Measurements from ENCODE around the gene FARS2.
"Not testable (repeated sequence)": the region's sequence is repeated elsewhere in the genome, so short reads cannot be mapped to it uniquely, and the experiment has no call there.

FARS2 gene

DNA sequence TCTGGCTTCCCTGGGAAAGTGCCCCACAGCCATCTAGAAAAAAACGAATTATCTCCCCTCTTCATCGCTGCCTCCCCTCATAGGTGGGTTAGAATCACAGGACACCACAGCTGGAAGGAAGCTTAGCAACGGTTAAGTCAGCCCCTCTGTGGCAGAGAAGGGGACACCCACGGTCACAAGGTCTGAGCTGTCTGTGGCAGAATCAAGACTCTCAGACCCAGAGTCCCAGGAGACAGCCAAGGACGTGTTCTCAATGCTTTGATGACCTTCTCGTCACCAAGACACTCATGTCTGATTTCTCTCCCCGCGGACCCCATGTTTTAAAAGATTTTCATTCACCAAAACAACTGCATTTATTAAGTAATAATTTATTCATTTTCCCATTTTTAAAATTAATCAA is 523.9 kb downstream of the FARS2 start:
- DNase-seq (ENCODE audit: low read depth in 2 of 2), result no peak

- DNase-seq (ENCODE audit: low read depth in 2 of 2), result no peak
Measured at GRCh38 chr6:5786321-5786968, 525.1 kb downstream of the FARS2 start.

DNA sequence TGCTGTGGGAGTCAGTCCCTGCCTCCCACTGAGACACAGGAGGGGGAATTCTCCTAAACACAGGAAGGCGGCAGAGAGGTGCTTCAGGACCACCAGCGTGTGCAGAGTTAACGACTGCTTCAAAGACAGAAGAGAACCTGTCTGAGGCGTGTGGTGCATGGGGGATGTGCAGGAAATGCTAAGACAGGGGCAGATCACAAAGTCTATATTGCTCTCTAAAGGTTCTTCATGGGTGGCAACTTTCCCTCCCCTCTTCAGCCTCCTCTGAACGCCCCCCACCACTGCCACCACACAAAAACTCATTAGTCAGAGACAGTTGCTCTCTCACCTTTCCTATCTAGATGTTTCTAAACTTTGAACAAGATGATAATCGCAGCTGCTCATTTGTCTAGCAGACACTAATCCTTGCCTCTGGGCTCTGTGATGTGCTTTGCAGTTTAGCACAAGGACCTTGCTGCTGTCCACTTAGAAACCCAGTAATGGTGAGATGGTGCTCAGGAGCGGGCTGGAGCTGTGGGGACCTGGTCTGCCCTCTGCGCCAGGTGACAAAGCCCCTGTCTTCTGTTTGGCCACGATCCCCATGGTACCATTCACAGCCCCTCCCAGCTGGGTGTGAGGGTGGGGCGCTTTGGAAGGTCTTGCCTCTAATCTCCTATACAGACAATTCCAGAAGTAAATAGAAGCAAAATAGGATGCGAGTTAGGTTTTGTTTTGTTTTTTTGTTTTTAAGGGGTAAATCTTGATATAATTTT is 525.8 kb downstream of the FARS2 start:
- no peak for DNase-seq (ENCODE audit: low read depth in 2 of 2)

GRCh38 chr6:5789426-5789825 is 528.1 kb downstream of the FARS2 start:
- not testable (repeated sequence) for DNase-seq (ENCODE audit: low read depth in 2 of 2)

DNA sequence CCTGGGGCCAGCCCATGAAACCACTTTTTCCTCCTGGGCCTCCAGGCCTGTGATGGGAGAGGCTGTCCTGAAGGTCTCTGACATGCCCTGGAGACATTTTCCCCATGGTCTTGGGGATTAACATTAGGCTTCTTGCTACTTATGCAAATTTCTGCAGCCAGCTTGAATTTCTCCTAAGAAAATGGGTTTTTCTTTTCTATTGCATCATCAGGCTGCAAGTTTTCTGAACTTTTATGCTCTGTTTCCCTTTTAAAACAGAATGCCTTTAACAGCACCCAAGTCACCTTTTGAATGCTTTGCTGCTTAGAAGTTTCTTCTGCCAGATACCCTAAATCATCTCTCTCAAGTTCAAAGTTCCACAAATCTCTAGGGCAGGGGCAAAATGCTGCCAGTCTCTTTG is 535.2 kb downstream of the FARS2 start:
- not testable (repeated sequence) for DNase-seq (ENCODE audit: low read depth in 2 of 2)

GRCh38 chr6:5806406-5806805 is 545.1 kb downstream of the FARS2 start:
- DNase-seq (ENCODE audit: low read depth in 2 of 2), result not testable (repeated sequence)

DNA sequence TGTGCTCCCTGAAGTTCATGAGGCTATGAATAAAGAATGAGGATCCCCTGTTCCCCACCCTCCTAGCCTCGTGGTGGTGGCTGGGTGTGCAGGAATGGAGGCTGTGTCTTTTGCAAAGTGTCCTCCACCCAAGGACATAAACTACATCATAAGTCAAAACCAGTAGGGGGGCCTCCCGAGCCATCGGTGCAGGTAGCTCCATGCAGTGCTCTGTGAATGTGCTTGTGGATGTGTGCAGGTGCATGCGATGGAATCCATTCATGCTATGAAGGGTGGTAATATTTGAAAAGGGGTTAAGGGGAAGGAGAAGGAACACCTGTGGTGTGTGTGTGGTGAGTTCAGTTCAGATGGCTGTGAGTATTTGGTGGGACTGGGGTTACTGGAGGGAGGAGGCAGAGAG is 548.1 kb downstream of the FARS2 start:
- no peak for DNase-seq (ENCODE audit: low read depth in 2 of 2)

DNA sequence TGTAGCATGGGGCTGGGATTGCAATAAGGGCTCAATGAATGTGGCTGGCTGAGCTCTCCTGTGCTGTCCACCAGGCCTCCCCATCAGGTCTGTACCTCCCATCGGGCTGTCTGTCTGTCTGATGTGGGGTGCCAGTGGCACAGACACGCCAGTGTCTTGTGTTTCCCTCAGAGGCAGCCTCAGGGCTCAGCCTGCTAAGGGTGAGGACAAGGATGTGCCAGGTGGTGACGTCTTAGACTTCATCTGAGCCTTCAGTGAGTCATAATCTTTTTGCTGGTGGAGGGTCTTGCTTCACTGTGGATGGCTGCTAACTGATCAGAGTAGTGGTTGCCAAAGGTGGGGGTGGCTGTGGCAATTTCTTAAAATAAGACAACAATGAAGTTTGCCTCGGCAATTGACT is 550.7 kb downstream of the FARS2 start:
- DNase-seq (ENCODE audit: low read depth in 2 of 2), result no peak

DNA sequence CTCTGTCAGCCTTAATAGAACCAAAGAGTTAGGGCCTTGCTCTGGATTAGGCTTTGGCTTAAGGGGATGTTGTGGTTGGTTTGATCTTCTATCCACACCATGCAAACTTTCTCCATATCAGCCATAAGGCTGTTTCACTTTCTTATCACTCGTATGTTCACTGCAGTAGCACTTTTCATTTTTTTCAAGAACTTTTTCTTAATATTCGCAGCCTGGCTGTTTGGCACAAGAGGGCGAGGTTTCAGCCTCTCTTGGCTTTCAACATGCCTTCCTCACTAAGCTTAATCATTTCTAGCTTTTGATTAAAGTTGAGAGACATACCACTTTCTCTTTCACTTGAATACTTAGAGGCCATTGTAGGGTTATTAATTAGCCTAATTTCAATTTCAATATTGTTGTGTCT is 552.3 kb downstream of the FARS2 start:
- no peak for DNase-seq (ENCODE audit: low read depth in 2 of 2)

- DNase-seq (ENCODE audit: low read depth in 2 of 2), result no peak
Measured at GRCh38 chr6:5814116-5814515, 552.8 kb downstream of the FARS2 start.

DNA sequence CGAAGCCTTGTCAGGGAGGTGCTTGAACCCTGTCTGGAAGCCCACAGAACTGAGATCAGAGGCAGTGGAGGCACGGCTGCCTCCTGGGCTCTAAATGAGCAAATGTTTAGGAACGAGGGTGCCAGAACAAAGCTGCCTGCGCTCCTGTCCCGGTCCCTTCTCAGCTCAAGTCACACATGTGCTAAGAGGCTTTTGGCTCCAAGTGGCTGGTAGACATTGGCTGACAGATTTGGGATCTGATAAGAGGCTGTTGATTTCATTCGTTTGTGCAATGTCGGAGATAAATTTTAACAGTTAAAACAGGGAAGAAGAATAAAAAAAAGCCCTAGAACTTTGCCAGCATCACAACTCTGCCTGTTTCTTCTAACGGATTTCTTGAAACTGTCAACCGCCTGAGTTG is 553.6 kb downstream of the FARS2 start:
- no peak for DNase-seq (ENCODE audit: low read depth in 2 of 2)

DNA sequence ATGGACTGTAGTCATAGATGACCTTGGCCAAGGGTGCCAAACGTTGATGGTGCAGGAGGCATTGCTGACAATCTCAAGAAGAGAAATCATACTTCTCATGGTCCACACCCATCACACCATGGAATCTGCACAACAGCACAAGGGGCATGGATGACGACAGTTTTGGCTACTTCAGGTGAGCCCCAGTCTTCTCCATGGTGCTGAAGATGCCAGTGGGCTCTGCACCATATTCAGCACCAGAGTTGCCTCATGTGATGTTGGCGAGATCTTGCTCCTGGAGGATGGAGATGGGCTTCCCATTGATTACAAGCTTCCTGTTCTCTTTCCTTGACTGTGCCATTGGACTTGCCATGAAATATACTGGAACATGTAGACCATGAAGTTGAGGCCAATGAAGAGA is 556.6 kb downstream of the FARS2 start:
- DNase-seq (ENCODE audit: low read depth in 2 of 2), result no peak

DNA sequence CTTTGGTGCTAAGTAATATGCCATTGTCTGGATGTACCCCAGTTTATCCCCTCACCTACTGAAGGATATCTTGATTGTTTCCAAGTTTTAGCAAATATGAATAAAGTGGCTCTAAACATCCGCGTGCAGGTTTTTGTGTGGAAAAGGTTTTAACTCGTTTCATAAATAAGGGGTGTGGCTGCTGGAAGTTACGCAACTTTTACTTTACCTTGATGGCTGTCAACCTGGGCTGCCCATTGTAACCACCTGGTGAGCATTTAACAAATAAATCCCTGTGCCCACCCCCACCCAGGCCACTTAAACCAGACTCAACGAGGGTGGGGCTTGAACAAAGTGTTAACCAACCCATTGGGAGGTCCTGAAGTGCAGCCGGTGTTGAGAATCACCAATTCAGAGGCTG is 557.6 kb downstream of the FARS2 start:
- DNase-seq (ENCODE audit: low read depth in 2 of 2), result no peak
